IMR-90 (cell line): ENCODE measurements around the gene SPPL2B. TPM values are rescaled to one million over a fixed set of nuclear protein-coding genes. Genes with fewer than 3 reads are reported as not detected.

ENCODE experiments used
- ATAC-seq: fragments of 200-7000 bp; cut with Tn5 transposase; 2 replicates; pipeline ENCODE4 v1.9.1; 2020; ENCODE audit warnings: low read depth, mild to moderate bottlenecking, moderate library complexity
- BruUV-seq: library from RNA; stranded (reverse); fragments of 400-500 nt; replicated peaks from 2 replicates; lab custom pipeline; 2021; lab: Mats Ljungman, UMichigan
- CTCF ChIA-PET: fragments of 300-600 bp; formaldehyde crosslinking; extraction: SDS; loops from one replicate; lab custom pipeline; 2021; ENCODE audit warnings: antibody characterized with exemption; lab: Yijun Ruan, JAX
- POLR2A ChIA-PET: fragments of 300-600 bp; sonication (Branson Sonifier 250); formaldehyde crosslinking; loops from one replicate; lab custom pipeline; 2022; ENCODE audit warnings: antibody characterized with exemption; ENCODE audit not compliant: unreplicated experiment; lab: Charles Lee
- DNase-seq: peaks from one replicate; pipeline ENCODE4 v3.0.0; 2013
- H2AFZ ChIP-seq: replicated peaks from 2 replicates; pipeline ENCODE3; 2013; ENCODE audit warnings: low read length, mild to moderate bottlenecking; ENCODE audit not compliant: poor library complexity
- H2AK5ac ChIP-seq: 2 replicates; pipeline ENCODE4 v1.6.1; 2013; ENCODE audit warnings: low read depth, low read length, inconsistent platforms
- H2AK9ac ChIP-seq: replicated peaks from 2 replicates; pipeline ENCODE3; 2013; ENCODE audit warnings: mild to moderate bottlenecking, low read depth, low read length, moderate library complexity; ENCODE audit not compliant: poor library complexity
- H2BK120ac ChIP-seq: 2 replicates; pipeline ENCODE4 v1.6.1; 2013; ENCODE audit warnings: low read depth, low read length, inconsistent platforms
- H2BK15ac ChIP-seq: 3 replicates; pipeline ENCODE4 v1.6.1; 2013; ENCODE audit warnings: low read depth, low read length, inconsistent platforms
- H2BK20ac ChIP-seq: 2 replicates; pipeline ENCODE4 v1.6.1; 2013; ENCODE audit warnings: low read depth, mild to moderate bottlenecking, inconsistent platforms, low read length, moderate library complexity
- H2BK5ac ChIP-seq: 2 replicates; pipeline ENCODE4 v1.6.1; 2013; ENCODE audit warnings: mild to moderate bottlenecking, low read depth, low read length, inconsistent platforms; ENCODE audit not compliant: poor library complexity, severe bottlenecking
- H3K14ac ChIP-seq: replicated peaks from 2 replicates; pipeline ENCODE4 v1.6.1; 2013; ENCODE audit warnings: low read depth, low read length, inconsistent platforms
- H3K18ac ChIP-seq: 2 replicates; pipeline ENCODE4 v1.6.1; 2013; ENCODE audit warnings: low read depth, low read length, control low read depth
- H3K23ac ChIP-seq: 2 replicates; pipeline ENCODE4 v1.6.1; 2013; ENCODE audit warnings: low read depth, low read length, inconsistent platforms
- H3K27ac ChIP-seq: 2 replicates; pipeline ENCODE4 v1.5.1; 2013; ENCODE audit warnings: mild to moderate bottlenecking, control low read depth, low read length; ENCODE audit not compliant: insufficient read depth
- H3K27me3 ChIP-seq: 2 replicates; pipeline ENCODE4 v1.6.1; 2013; ENCODE audit warnings: low read length; ENCODE audit not compliant: control insufficient read depth, insufficient read depth
- H3K36me3 ChIP-seq: 2 replicates; pipeline ENCODE4 v1.6.1; 2013; ENCODE audit warnings: low read length, mixed read lengths; ENCODE audit not compliant: control insufficient read depth, insufficient read depth
- H3K4ac ChIP-seq: 2 replicates; pipeline ENCODE4 v1.6.1; 2013; ENCODE audit warnings: low read depth, low read length, inconsistent platforms
- H3K4me1 ChIP-seq: 2 replicates; pipeline ENCODE4 v1.6.1; 2013; ENCODE audit warnings: low read length, mixed read lengths; ENCODE audit not compliant: control insufficient read depth, insufficient read depth
- H3K4me2 ChIP-seq: 2 replicates; pipeline ENCODE4 v1.6.1; 2013; ENCODE audit warnings: low read depth, mild to moderate bottlenecking, control low read depth, low read length, moderate library complexity
- H3K4me3 ChIP-seq: 2 replicates; pipeline ENCODE4 v1.5.1; 2013; ENCODE audit warnings: low read depth, mild to moderate bottlenecking, control low read depth, low read length, moderate library complexity; ENCODE audit not compliant: insufficient read depth
- H3K56ac ChIP-seq: 2 replicates; pipeline ENCODE4 v1.6.1; 2013; ENCODE audit warnings: low read length, inconsistent platforms; ENCODE audit not compliant: insufficient read depth; ENCODE audit errors: extremely low read depth
- H3K79me1 ChIP-seq, 2 experiments: 2 replicates each; pipeline ENCODE4 v1.6.1; 2013; ENCODE audit warnings: low read length in 2 of 2, inconsistent platforms in 1 of 2, low read depth in 1 of 2
- H3K9ac ChIP-seq: 2 replicates; pipeline ENCODE4 v1.6.1; 2013; ENCODE audit warnings: low read depth, low read length, control low read depth
- H3K9me1 ChIP-seq: 2 replicates; pipeline ENCODE4 v1.6.1; 2013; ENCODE audit warnings: low read length, inconsistent platforms; ENCODE audit not compliant: insufficient read depth
- H3K9me3 ChIP-seq: 2 replicates; pipeline ENCODE4 v1.6.1; 2013; ENCODE audit warnings: low read length; ENCODE audit not compliant: control insufficient read depth, insufficient read depth
- H4K20me1 ChIP-seq: 2 replicates; pipeline ENCODE4 v1.6.1; 2013; ENCODE audit warnings: low read length, inconsistent platforms; ENCODE audit not compliant: insufficient read depth
- H4K5ac ChIP-seq: 2 replicates; pipeline ENCODE4 v1.6.1; 2013; ENCODE audit warnings: mild to moderate bottlenecking, low read depth, low read length, control low read depth
- H4K8ac ChIP-seq, 2 experiments: 2 replicates each; pipeline ENCODE4 v1.6.1; 2013; ENCODE audit warnings: low read depth in 2 of 2, low read length in 2 of 2, control low read depth in 1 of 2, inconsistent platforms in 1 of 2
- H4K91ac ChIP-seq: 2 replicates; pipeline ENCODE4 v1.6.1; 2013; ENCODE audit warnings: low read depth, low read length, inconsistent platforms; ENCODE audit not compliant: insufficient read depth
- BHLHE40 ChIP-seq: fragments of 150-350 bp; IDR thresholded peaks from 2 replicates; pipeline ENCODE4 v1.6.1; 2016; ENCODE audit warnings: mild to moderate bottlenecking, low read depth, low read length
- CEBPB ChIP-seq: IDR thresholded peaks from 2 replicates; pipeline ENCODE4 v1.6.1; 2012; ENCODE audit warnings: low read depth, low read length, improper control_type of control experiment
- CHD1 ChIP-seq: IDR thresholded peaks from 2 replicates; pipeline ENCODE4 v1.6.1; 2012; ENCODE audit warnings: low read depth, low read length, improper control_type of control experiment
- CTCF ChIP-seq: conservative IDR thresholded peaks from 2 replicates; pipeline ENCODE4 v1.5.1; 2012; ENCODE audit warnings: mild to moderate bottlenecking, low read depth, low read length, improper control_type of control experiment
- ELK1 ChIP-seq: fragments of 150-350 bp; IDR thresholded peaks from 2 replicates; pipeline ENCODE4 v1.6.1; 2016; ENCODE audit warnings: low read depth, mild to moderate bottlenecking, low read length, moderate library complexity, borderline replicate concordance
- FOS ChIP-seq: fragments of 150-350 bp; IDR thresholded peaks from 2 replicates; pipeline ENCODE4 v1.6.1; 2016; ENCODE audit warnings: low read depth, low read length
- MAFK ChIP-seq: IDR thresholded peaks from 2 replicates; pipeline ENCODE4 v1.6.1; 2012; ENCODE audit warnings: low read depth, low read length, improper control_type of control experiment
- MAZ ChIP-seq: IDR thresholded peaks from 2 replicates; pipeline ENCODE4 v1.6.1; 2012; ENCODE audit warnings: low read depth, mild to moderate bottlenecking, low read length, improper control_type of control experiment, moderate library complexity, borderline replicate concordance
- MXI1 ChIP-seq: IDR thresholded peaks from 2 replicates; pipeline ENCODE4 v1.6.1; 2012; ENCODE audit warnings: low read depth, mild to moderate bottlenecking, low read length, moderate library complexity, borderline replicate concordance
- NFE2L2 ChIP-seq: fragments of 150-350 bp; IDR thresholded peaks from 2 replicates; pipeline ENCODE4 v1.6.1; 2016; ENCODE audit warnings: low read depth, mild to moderate bottlenecking, low read length
- POLR2A ChIP-seq: IDR thresholded peaks from 2 replicates; pipeline ENCODE4 v1.6.1; 2012; ENCODE audit warnings: mild to moderate bottlenecking, low read depth, low read length
- RAD21 ChIP-seq: IDR thresholded peaks from 2 replicates; pipeline ENCODE4 v1.6.1; 2012; ENCODE audit warnings: low read length, improper control_type of control experiment
- RCOR1 ChIP-seq: IDR thresholded peaks from 2 replicates; pipeline ENCODE4 v1.6.1; 2012; ENCODE audit warnings: mild to moderate bottlenecking, low read length, improper control_type of control experiment; ENCODE audit not compliant: insufficient replicate concordance
- RFX5 ChIP-seq: IDR thresholded peaks from 2 replicates; pipeline ENCODE4 v1.8.0; 2012; ENCODE audit warnings: low read depth, mild to moderate bottlenecking, low read length, moderate library complexity
- SMC3 ChIP-seq: fragments of 150-350 bp; IDR thresholded peaks from 2 replicates; pipeline ENCODE4 v1.6.1; 2016; ENCODE audit warnings: low read depth, mild to moderate bottlenecking, antibody characterized with exemption, low read length, moderate library complexity
- WGBS, 2 experiments: methylation state at CpG; one replicate each; pipeline versions ENCODE4 v1.1.5 to v1.1.7; 2013; ENCODE audit warnings: missing lambda C conversion rate in 2 of 2; ENCODE audit not compliant: insufficient read length in 1 of 2; ENCODE audit errors: extremely low coverage in 2 of 2; 5-methylcytosine and 5-hydroxymethylcytosine counted together
- dilution Hi-C: fragments of 300-500 bp; cut with HindIII; formaldehyde crosslinking; loops from one replicate; pipeline ENCODE4 v1.14.3; 2018; ENCODE audit warnings: low sequenced_read_pairs; ENCODE audit not compliant: unreplicated experiment
- in situ Hi-C: fragments of 300-500 bp; cut with MboI; formaldehyde crosslinking; loops from 3 replicates; pipeline ENCODE4 v1.14.3; 2019; ENCODE audit warnings: low sequenced_read_pairs, inconsistent platforms, mixed read lengths
- intact Hi-C: fragments of 100-400 bp; cut with micrococcal nuclease; formaldehyde crosslinking; loops from 2 replicates; pipeline ENCODE4 v1.10.0; 2022
- polyA plus RNA-seq, 3 experiments: library from polyadenylated mRNA; depleted of rRNA; stranded (reverse); fragments of >200 nt; gene quantifications; 2 replicates each; pipeline ENCODE4 v1.2.3, GENCODE V29; 2012; ENCODE audit warnings: low replicate concordance in 1 of 3
- total RNA-seq: library from RNA; depleted of rRNA; stranded (reverse); fragments of >200 nt; gene quantifications from 2 replicates; pipeline ENCODE4 v1.2.3, GENCODE V29; 2012
- TF ChIP-seq, protein P1 (sequence below): fragments of 150-350 bp; IDR thresholded peaks from 2 replicates; pipeline ENCODE4 v1.6.1; 2017; ENCODE audit warnings: mild to moderate bottlenecking, antibody characterized with exemption, low read length, low read depth

Gene SPPL2B
- total and polyA plus RNA-seq, 2 of the 4 experiments (the other 2 are of a cell fraction) = 3.4 to 45.7 TPM

DNA sequence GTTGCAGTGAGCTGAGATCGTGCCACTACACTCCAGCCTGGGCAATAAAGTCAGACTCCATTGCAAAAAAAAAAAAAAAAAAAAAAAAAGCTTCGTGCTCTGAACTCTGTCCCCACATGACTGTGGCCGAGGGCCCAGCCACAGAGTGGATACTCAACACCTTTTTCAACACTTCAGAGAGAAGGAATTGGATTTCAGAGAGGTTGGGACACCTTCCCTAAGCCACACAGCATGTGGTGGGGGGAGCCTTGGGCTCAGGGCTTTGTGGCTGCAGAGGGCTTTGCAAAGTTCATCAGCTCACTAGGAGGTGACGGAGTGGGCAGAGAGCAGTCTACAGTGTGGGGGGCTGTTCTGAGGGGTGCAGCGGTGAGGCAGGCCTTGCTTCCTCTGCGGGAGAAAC is 9.6 kb upstream of the SPPL2B start:
- no peak overlapping the region for H4K5ac ChIP-seq
- no peak overlapping the region for H3K9ac ChIP-seq
- intact Hi-C loops = no loop called here
- no peak overlapping the region for H3K4me2 ChIP-seq
- in situ Hi-C loops = loop anchor here (10.0 kb wide), 1 partner anchor 164 kb away; the partner anchor contains the start of gene AP3D1
- H2AK5ac ChIP-seq = no peak overlapping the region
- no peak overlapping the region for H3K27ac ChIP-seq
- no peaks in the 10 kb centered on the region for H3K27me3 ChIP-seq
- ChIA-PET CTCF (no interaction called here), POLR2A (no interaction called here)
- BruUV-seq = no TSS peak
- H2BK15ac ChIP-seq = no peak overlapping the region
- peaks cover 3% of the 10 kb centered on the region for H3K9me3 ChIP-seq
- H4K8ac ChIP-seq = no peak overlapping the region
- DNase-seq (no peak), ATAC-seq (no peak)
- no CpG with 5 or more reads among the region's 6 CpGs for WGBS, 2 experiments
- peaks cover 18% of the 10 kb centered on the region; the same call in 1 of the 2 replicates for H3K36me3 ChIP-seq
- H3K14ac ChIP-seq = no peak overlapping the region
- no peak overlapping the region for H3K18ac ChIP-seq
- H4K20me1 ChIP-seq = no peaks in the 10 kb centered on the region; the same call in 1 of the 2 replicates
- no peak overlapping the region for H2BK5ac ChIP-seq
- no peaks in the 10 kb centered on the region for H3K9me1 ChIP-seq
- H2BK120ac ChIP-seq = no peak overlapping the region
- H4K91ac ChIP-seq = no peak overlapping the region
- H2AK9ac ChIP-seq = no peak overlapping the region
- TF ChIP-seq RCOR1 = no peak
- no peak for TF ChIP-seq POLR2A
- TF ChIP-seq ELK1 = no peak
- TF ChIP-seq MAZ = no peak
- TF ChIP-seq CHD1 = no peak
- TF ChIP-seq FOS = no peak
- TF ChIP-seq, protein P1, sequence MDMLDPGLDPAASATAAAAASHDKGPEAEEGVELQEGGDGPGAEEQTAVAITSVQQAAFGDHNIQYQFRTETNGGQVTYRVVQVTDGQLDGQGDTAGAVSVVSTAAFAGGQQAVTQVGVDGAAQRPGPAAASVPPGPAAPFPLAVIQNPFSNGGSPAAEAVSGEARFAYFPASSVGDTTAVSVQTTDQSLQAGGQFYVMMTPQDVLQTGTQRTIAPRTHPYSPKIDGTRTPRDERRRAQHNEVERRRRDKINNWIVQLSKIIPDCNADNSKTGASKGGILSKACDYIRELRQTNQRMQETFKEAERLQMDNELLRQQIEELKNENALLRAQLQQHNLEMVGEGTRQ = no peak
- no peak for TF ChIP-seq MAFK
- TF ChIP-seq RFX5 = no peak
- TF ChIP-seq BHLHE40 = no peak
- TF ChIP-seq RAD21 = no peak
- TF ChIP-seq MXI1 = no peak
- no peak for TF ChIP-seq CTCF
- TF ChIP-seq SMC3 = no peak
- no peak for TF ChIP-seq NFE2L2
- TF ChIP-seq CEBPB = no peak
- H2BK20ac ChIP-seq = no peak overlapping the region
- H3K79me1 ChIP-seq = peaks cover 0 to 3% of the 10 kb centered on the region in 2 experiments; a peak in 1 of 4 replicates
- dilution Hi-C loops = no loop called here
- H3K23ac ChIP-seq = no peak overlapping the region
- no peak overlapping the region for H3K4me3 ChIP-seq
- H3K4ac ChIP-seq = no peak overlapping the region
- no peaks in the 10 kb centered on the region for H3K4me1 ChIP-seq
- H2AFZ ChIP-seq = no peak overlapping the region
- no peak overlapping the region for H3K56ac ChIP-seq
